Stimulated activated naive CD8-positive, alpha-beta T cell treated with anti-CD3 and anti-CD28 coated beads, Interleukin-15, Interleukin-2, amounts not matched to agents 100 ng/mL and 50 ng/mL, for 24 hours (primary cell): ENCODE results near the gene XPNPEP3.
"Not testable (repeated sequence)": the region's sequence is repeated elsewhere in the genome, so short reads cannot be mapped to it uniquely, and the experiment has no call there.

Source experiments
- H3K27ac Mint-ChIP-seq: one replicate; pipeline ENCODE4 v1.8.0; 2021; ENCODE audit warnings: mild to moderate bottlenecking, mixed read lengths
- H3K27me3 Mint-ChIP-seq: one replicate; pipeline ENCODE4 v1.8.0; 2021; ENCODE audit warnings: mixed read lengths
- H3K36me3 Mint-ChIP-seq: one replicate; pipeline ENCODE4 v1.8.0; 2021; ENCODE audit warnings: low read depth, mixed read lengths
- H3K4me1 Mint-ChIP-seq: one replicate; pipeline ENCODE4 v1.8.0; 2021; ENCODE audit warnings: low read depth, mixed read lengths
- H3K4me3 Mint-ChIP-seq: one replicate; pipeline ENCODE4 v1.8.0; 2021; ENCODE audit warnings: mild to moderate bottlenecking, mixed read lengths
- H3K9me3 Mint-ChIP-seq: one replicate; pipeline ENCODE4 v1.8.0; 2021; ENCODE audit warnings: mixed read lengths

XPNPEP3 gene

GRCh38 chr22:40844951-40845350 is 12.0 kb upstream of the XPNPEP3 start:
- Mint-ChIP-seq H3K27me3 (no peaks in the 10 kb centered on the region), H3K27ac (peak overlapping the region; percentile 14), H3K4me1 (peaks cover 9% of the 10 kb centered on the region), H3K4me3 (no peak overlapping the region), H3K9me3 (no peaks in the 10 kb centered on the region), H3K36me3 (peaks cover 77% of the 10 kb centered on the region)

- H3K27me3 Mint-ChIP-seq, H3K9me3 Mint-ChIP-seq, H3K4me3 Mint-ChIP-seq, H3K27ac Mint-ChIP-seq: not testable (repeated sequence)
- Mint-ChIP-seq H3K36me3 (peaks cover 75% of the 10 kb centered on the region), H3K4me1 (peaks cover 13% of the 10 kb centered on the region)
Observed at GRCh38 chr22:40845816-40846215, 11.1 kb upstream of the XPNPEP3 start.

- Mint-ChIP-seq H3K27ac (peak overlapping the region; percentile 56), H3K36me3 (peaks cover 42% of the 10 kb centered on the region), H3K4me1 (peaks cover 57% of the 10 kb centered on the region), H3K27me3 (no peaks in the 10 kb centered on the region), H3K9me3 (no peaks in the 10 kb centered on the region), H3K4me3 (peak overlapping the region; percentile 99)
Observed at GRCh38 chr22:40853333-40853732, 3.6 kb upstream of the XPNPEP3 start.

GRCh38 chr22:40853961-40854360 is 3.0 kb upstream of the XPNPEP3 start:
- H3K27ac Mint-ChIP-seq = peak overlapping the region; percentile 56
- peaks cover 61% of the 10 kb centered on the region for H3K4me1 Mint-ChIP-seq
- H3K36me3 Mint-ChIP-seq = peaks cover 40% of the 10 kb centered on the region
- no peaks in the 10 kb centered on the region for H3K9me3 Mint-ChIP-seq
- peak overlapping the region; percentile 99 for H3K4me3 Mint-ChIP-seq
- H3K27me3 Mint-ChIP-seq = no peaks in the 10 kb centered on the region

DNA sequence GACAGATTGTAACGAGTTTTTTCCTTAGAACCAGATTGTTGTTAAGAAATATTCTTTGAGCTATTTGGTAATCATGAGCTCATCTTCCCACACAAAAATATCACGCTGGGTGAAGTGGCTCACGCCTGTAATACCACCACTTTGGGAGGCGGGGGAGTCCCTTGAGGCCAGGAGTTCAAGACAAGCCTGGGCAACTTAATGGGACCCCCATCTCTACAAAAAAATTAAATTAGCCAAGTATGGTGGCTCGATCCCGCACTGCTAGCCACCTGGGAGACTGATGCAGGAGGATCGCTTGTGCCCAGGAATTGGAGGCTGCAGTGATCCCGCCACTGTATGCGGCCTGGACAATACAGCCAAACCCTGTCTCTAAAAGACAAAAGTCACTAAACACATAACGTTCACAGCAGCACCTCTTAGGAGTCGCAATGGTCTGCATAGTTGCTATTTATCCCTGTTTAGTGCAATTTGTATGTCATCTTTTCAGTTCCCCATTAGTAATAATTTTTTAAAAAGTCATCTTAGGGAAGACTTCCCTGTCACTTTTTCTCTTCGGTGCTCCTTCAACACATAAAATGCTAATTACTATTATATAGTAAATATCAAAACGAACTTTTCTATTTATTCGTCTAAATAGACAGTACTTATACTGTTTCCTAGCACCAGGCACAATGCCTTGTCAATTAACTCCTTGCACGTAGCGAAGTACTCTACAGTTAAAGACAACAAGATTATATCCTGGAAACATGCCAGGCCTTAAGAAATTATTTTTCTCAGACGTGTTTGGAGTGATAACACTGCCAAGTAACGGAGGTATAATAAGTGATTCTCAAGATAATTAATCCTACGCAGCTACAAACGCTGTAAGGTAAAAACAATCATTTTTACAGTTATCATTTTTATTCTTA is 1.6 kb upstream of the XPNPEP3 start:
- Mint-ChIP-seq H3K9me3 (no peaks in the 10 kb centered on the region), H3K27me3 (no peaks in the 10 kb centered on the region), H3K27ac (peak overlapping the region; percentile 75), H3K4me3 (peak overlapping the region; percentile 99), H3K36me3 (peaks cover 35% of the 10 kb centered on the region), H3K4me1 (peaks cover 67% of the 10 kb centered on the region)

GRCh38 chr22:40855979-40856512 is 902 bp upstream of the XPNPEP3 start:
- Mint-ChIP-seq H3K27ac (peak overlapping the region; percentile 100), H3K36me3 (peaks cover 36% of the 10 kb centered on the region), H3K27me3 (no peaks in the 10 kb centered on the region), H3K9me3 (no peaks in the 10 kb centered on the region), H3K4me1 (peaks cover 63% of the 10 kb centered on the region), H3K4me3 (peak overlapping the region; percentile 99)

DNA sequence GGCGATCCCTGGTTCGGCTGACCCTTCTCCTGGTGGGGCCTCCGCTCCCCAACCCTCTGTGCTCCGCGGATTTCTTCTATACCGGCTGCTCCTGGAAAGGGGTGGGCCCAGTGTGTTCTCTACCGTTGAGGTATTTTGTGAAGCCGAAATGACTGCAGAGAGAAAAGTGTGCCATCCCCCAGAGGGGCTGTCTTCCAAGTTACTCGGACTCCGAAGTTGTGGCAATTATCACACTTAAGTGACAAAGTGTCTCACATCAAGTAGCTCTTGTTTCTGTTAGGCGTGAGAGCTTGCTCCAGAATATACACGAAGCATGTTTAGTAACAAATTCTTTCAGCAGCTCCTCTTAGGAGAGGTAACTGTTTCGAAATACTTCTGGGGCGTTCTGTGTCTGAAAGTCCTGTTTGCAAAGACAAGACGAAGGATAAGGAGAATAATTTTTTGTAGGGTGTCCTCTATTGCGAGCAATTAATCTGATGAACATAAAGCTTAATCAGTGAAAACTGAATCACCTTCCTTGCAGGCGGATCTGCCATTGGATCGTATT is 434 bp downstream of the XPNPEP3 start:
- H3K27me3 Mint-ChIP-seq = no peaks in the 10 kb centered on the region
- H3K4me1 Mint-ChIP-seq = peaks cover 52% of the 10 kb centered on the region
- H3K9me3 Mint-ChIP-seq = no peaks in the 10 kb centered on the region
- peaks cover 31% of the 10 kb centered on the region for H3K36me3 Mint-ChIP-seq
- peak overlapping the region; percentile 100 for H3K27ac Mint-ChIP-seq
- peak overlapping the region; percentile 99 for H3K4me3 Mint-ChIP-seq

DNA sequence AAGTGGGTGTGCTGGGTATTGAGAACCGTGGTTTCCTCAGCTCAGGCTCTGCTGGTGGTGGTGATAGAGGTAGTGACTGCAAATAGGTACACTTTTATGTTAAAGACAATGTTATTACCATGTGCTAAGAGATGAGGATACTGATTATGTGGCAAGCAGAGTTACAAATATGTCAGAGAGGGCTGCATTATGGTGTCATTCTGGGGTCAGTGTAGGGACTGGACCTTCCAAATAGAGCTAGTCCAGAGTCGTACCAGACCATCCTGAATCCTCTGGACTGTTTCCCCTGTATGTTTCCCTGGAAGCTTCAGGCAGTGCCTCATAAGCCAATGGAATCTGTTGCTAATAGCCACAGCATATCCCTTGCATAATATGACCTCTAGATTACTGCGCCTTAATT is 5.1 kb downstream of the XPNPEP3 start, which contains the start of gene DNAJB7:
DNAJB7 (minus strand) TSS at position 101 of the 400 bp plus-strand sequence. CDS start 119 bp downstream, outside the sequence.
- Mint-ChIP-seq H3K4me1 (peaks cover 37% of the 10 kb centered on the region), H3K27me3 (no peaks in the 10 kb centered on the region), H3K9me3 (no peaks in the 10 kb centered on the region), H3K27ac (no peak within 1 kb of the TSS), H3K4me3 (no peak within 1 kb of the TSS), H3K36me3 (peaks cover 18% of the 10 kb centered on the region)

DNA sequence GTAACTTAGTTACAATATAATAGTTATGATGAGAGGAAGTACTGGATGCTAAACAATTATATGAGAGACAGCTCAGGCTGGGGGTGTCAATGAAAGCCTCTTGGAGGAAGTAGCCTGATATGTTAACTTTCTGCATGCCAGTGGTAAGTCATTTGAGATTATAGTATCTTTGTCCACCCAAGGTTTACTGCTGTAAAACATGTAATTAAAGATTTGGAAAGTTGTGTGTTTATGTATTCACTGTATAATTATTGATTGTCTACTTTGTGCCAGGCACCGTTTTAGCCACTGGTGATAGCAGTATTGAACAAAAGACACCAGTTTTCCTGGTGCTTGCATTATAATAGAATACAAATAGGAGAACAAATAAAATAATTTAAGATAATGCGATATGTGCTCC is 5.6 kb downstream of the XPNPEP3 start:
- H3K36me3 Mint-ChIP-seq = peaks cover 18% of the 10 kb centered on the region
- no peaks in the 10 kb centered on the region for H3K27me3 Mint-ChIP-seq
- no peaks in the 10 kb centered on the region for H3K9me3 Mint-ChIP-seq
- no peak overlapping the region for H3K4me3 Mint-ChIP-seq
- H3K4me1 Mint-ChIP-seq = peaks cover 33% of the 10 kb centered on the region
- H3K27ac Mint-ChIP-seq = no peak overlapping the region

DNA sequence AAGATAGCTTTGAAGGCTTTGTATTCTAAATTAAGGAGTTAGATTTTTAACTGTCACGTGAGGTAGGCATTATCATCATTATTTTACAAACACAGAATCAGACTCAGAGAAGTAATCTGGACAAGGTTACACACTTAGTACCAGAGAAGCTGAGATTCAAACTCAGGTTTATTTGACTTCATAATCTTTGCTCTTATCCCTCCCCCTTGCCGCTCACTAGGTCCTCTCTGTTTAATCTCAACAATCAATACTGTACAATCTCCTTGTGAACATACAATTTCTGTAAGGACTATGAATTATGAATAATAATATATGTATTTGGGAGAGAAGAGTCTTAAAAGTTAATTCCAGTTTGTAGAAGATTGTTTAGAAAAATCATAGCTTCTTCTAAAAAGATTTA is 10.2 kb downstream of the XPNPEP3 start:
- Mint-ChIP-seq H3K27ac (no peak overlapping the region), H3K27me3 (no peaks in the 10 kb centered on the region), H3K9me3 (no peaks in the 10 kb centered on the region), H3K4me1 (peaks cover 14% of the 10 kb centered on the region), H3K4me3 (no peak overlapping the region), H3K36me3 (peaks cover 4% of the 10 kb centered on the region)

GRCh38 chr22:40868379-40868778 is 11.4 kb downstream of the XPNPEP3 start:
- not testable (repeated sequence) for H3K36me3 Mint-ChIP-seq, H3K27ac Mint-ChIP-seq, H3K27me3 Mint-ChIP-seq, H3K4me1 Mint-ChIP-seq, H3K9me3 Mint-ChIP-seq, H3K4me3 Mint-ChIP-seq

- Mint-ChIP-seq H3K27ac (no peak overlapping the region), H3K36me3 (peaks cover 13% of the 10 kb centered on the region)
Observed at GRCh38 chr22:40874016-40874415, 17.1 kb downstream of the XPNPEP3 start.

GRCh38 chr22:40875111-40875510 is 18.2 kb downstream of the XPNPEP3 start:
- no peak overlapping the region for H3K27ac Mint-ChIP-seq
- H3K27me3 Mint-ChIP-seq = no peaks in the 10 kb centered on the region
- H3K4me1 Mint-ChIP-seq = no peaks in the 10 kb centered on the region
- H3K36me3 Mint-ChIP-seq = peaks cover 12% of the 10 kb centered on the region
- H3K4me3 Mint-ChIP-seq = no peak overlapping the region
- H3K9me3 Mint-ChIP-seq = no peaks in the 10 kb centered on the region

More at GRCh38 chr22:40874016-40874415, 17.1 kb downstream of the XPNPEP3 start:
- Mint-ChIP-seq H3K4me1 (no peaks in the 10 kb centered on the region), H3K27me3 (no peaks in the 10 kb centered on the region), H3K4me3 (no peak overlapping the region), H3K9me3 (no peaks in the 10 kb centered on the region)

- Mint-ChIP-seq H3K4me3 (no peak overlapping the region), H3K9me3 (no peaks in the 10 kb centered on the region), H3K27ac (no peak overlapping the region), H3K36me3 (peaks cover 13% of the 10 kb centered on the region), H3K27me3 (no peaks in the 10 kb centered on the region), H3K4me1 (no peaks in the 10 kb centered on the region)
Observed at GRCh38 chr22:40876907-40877306, 20.0 kb downstream of the XPNPEP3 start.

DNA sequence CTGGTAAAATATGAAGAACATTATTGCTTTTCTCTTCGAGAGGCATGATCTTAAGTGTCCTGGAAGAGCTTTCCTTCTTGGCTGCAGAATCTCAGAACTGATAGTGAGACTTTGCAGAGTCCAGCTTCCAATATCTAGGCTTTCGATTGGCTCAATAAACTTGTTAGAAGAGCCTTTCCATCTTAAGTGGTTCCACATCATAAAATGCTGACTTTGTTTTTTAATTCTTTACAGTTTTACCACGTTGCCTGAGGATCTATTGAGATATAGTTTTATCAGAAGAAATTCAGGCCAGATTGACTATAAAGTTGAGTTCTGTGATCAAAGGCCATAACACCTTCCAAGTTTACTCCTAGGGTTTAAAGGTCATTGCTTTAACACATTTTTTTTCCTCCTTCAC is 20.5 kb downstream of the XPNPEP3 start:
- H3K36me3 Mint-ChIP-seq = peaks cover 16% of the 10 kb centered on the region
- no peaks in the 10 kb centered on the region for H3K4me1 Mint-ChIP-seq
- H3K27ac Mint-ChIP-seq = no peak overlapping the region
- no peak overlapping the region for H3K4me3 Mint-ChIP-seq
- no peaks in the 10 kb centered on the region for H3K9me3 Mint-ChIP-seq
- no peaks in the 10 kb centered on the region for H3K27me3 Mint-ChIP-seq
